Ovary (tissue), 9 donors: ENCODE data around the gene COG3. TPM values are rescaled to one million over a fixed set of nuclear protein-coding genes. Genes with fewer than 3 reads are reported as not detected.

Experiments used
- DNase-seq, 5 donors: peaks; one replicate each; pipeline ENCODE4 v3.0.0-alpha.2; 2019 to 2020
- H3K27ac ChIP-seq, 2 donors: fragments of 200-600 bp; one replicate each; pipeline versions ENCODE4 v1.5.1 to v1.8.0; 2019 to 2022
- H3K27me3 ChIP-seq: fragments of 200-600 bp; one replicate; pipeline ENCODE4 v1.8.0; 2022
- H3K36me3 ChIP-seq: fragments of 200-600 bp; sonication (generic); one replicate; pipeline ENCODE4 v1.5.1; 2019
- H3K4me1 ChIP-seq: one replicate; pipeline ENCODE4 v1.8.1; 2013; ENCODE audit warnings: mild to moderate bottlenecking, moderate library complexity; ENCODE audit not compliant: insufficient read depth
- H3K4me3 ChIP-seq: fragments of 200-600 bp; sonication (generic); one replicate; pipeline ENCODE4 v1.5.1; 2017
- H3K9me3 ChIP-seq, 2 donors: fragments of 200-600 bp in 1 of 2; sonication (generic) in 1 of 2; one replicate each; pipeline versions ENCODE4 v1.5.1 to v1.8.1; 2013 to 2019; ENCODE audit warnings: mild to moderate bottlenecking in 1 of 2, moderate library complexity in 1 of 2
- CTCF ChIP-seq, 3 donors: fragments of 450-650 bp in 2 of 3; fragments of 200-600 bp in 1 of 3; IDR thresholded peaks; one replicate each; pipeline versions ENCODE4 v1.5.1 to v1.8.0; 2016 to 2022; ENCODE audit warnings: antibody characterized with exemption in 3 of 3, mild to moderate bottlenecking in 1 of 3
- EP300 ChIP-seq: sonication (generic); formaldehyde crosslinking; IDR thresholded peaks from one replicate; pipeline ENCODE4 v1.6.1; 2017; ENCODE audit warnings: antibody characterized with exemption
- POLR2A ChIP-seq: fragments of 450-650 bp; IDR thresholded peaks from one replicate; pipeline ENCODE4 v1.6.1; 2017; ENCODE audit warnings: antibody characterized with exemption, mild to moderate bottlenecking, moderate library complexity
- WGBS, 3 donors: extraction: QIAGEN DNeasy Blood & Tissue Kit in 1 of 3; methylation state at CpG; one replicate each; pipeline versions ENCODE4 v1.1.5 to v1.1.7; 2013 to 2017; 5-methylcytosine and 5-hydroxymethylcytosine counted together
- intact Hi-C, 4 donors: fragments of 100-400 bp; cut with DNase I; formaldehyde crosslinking; loops; one replicate each; pipeline versions ENCODE4 v1.11.0 to v1.15.1; 2022 to 2023
- polyA plus RNA-seq, 2 donors: library from polyadenylated mRNA; stranded (reverse); fragments of 200-250 nt in 1 of 2; fragments of 350-450 nt in 1 of 2; fragmentation: Illumina TruSeq in 1 of 2; extraction: RNeasy Lipid Tissue Mini Kit (QIAGEN cat#74804) in 1 of 2; gene quantifications; one replicate each; pipeline ENCODE4 v1.2.3, GENCODE V29; 2013 to 2014
- total RNA-seq, 7 donors: library from RNA; depleted of rRNA in 2 of 7; stranded (reverse); fragments of >200 nt in 2 of 7; fragmentation: NEBNext Ultra II Directional in 3 of 7; extraction: Animal tissue kit (Norgen Biotek cat#: 25700) in 3 of 7; gene quantifications; one replicate each; pipeline versions ENCODE4 v1.1.0 to v1.2.4, GENCODE V29; 2016 to 2023
- donor health status: DM: no; HTN: no; CAD: no; lungs with moderate emphysema.
- donor health status: DM: no; HTN: no; CAD: no.
- donor health status: Bipolar disorder and iron deficiency.
- donor health status: DM: yes; HTN: yes; CAD: no.
- donor health status: DM: no; HTN: no; CAD: no.
- donor health status: DM: yes; HTN: yes; CAD: no.

The COG3 gene
- total and polyA plus RNA-seq, 9 donors, result 17.1 to 37.3 (median 26.9) TPM

- intact Hi-C loops, result no loop called here
- Histone ChIP-seq H3K4me3 (no peak overlapping the region), H3K4me1 (no peaks in the 10 kb centered on the region), H3K9me3 (no peaks in the 10 kb centered on the region), H3K36me3 (no peaks in the 10 kb centered on the region), H3K27me3 (no peaks in the 10 kb centered on the region), H3K27ac (no peak overlapping the region)
- WGBS, 3 donors, result 95 to 98% (median 97%) methylated on average over 1 of the region's 1 CpG
- DNase-seq, result no peak
- TF ChIP-seq POLR2A, result no peak
- TF ChIP-seq EP300, result no peak
- no peak for TF ChIP-seq CTCF (IDR thresholded peaks at IDR 0.05)
Measured at GRCh38 chr13:45492538-45492937, 27.8 kb downstream of the COG3 start.

- DNase-seq, result no peak
- Histone ChIP-seq H3K27me3 (no peaks in the 10 kb centered on the region), H3K36me3 (no peaks in the 10 kb centered on the region), H3K4me1 (no peaks in the 10 kb centered on the region), H3K27ac (no peak overlapping the region), H3K4me3 (no peak overlapping the region), H3K9me3 (no peaks in the 10 kb centered on the region)
- intact Hi-C loops, result no loop called here
- 82 to 90% (median 83%) methylated on average over 7 of the region's 7 CpGs for WGBS, 3 donors
- no peak for TF ChIP-seq POLR2A
- no peak for TF ChIP-seq EP300
- no peak for TF ChIP-seq CTCF (IDR thresholded peaks at IDR 0.05)
Measured at GRCh38 chr13:45496942-45497341, 32.2 kb downstream of the COG3 start.

- WGBS, 3 donors, result 38 to 49% (median 39%) methylated on average over 4 of the region's 4 CpGs
- no peaks in the 10 kb centered on the region for H3K36me3 ChIP-seq
- intact Hi-C loops, result no loop called here
Measured at GRCh38 chr13:45500492-45501174, 35.9 kb downstream of the COG3 start.

DNA sequence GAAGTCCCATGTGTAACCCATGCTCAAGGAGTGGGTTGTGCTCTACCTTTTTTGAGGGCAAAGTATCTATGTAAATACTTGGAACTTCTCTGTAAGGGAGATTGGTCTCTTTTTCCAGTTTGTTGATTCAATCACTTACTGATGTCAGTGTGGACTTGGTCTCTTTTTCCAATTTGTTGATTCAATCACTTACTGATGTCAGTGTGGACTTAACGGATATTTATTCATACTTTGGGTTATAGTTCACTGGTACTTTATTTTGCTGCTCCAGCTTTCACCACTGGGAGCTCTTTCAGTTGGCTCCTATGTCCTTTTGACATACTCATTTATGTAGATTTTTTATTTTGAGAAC lies 36.4 kb downstream of the COG3 start:
- no peak for DNase-seq
- no peak for TF ChIP-seq EP300
- TF ChIP-seq CTCF (IDR thresholded peaks at IDR 0.05), result no peak
- no peak for TF ChIP-seq POLR2A
- no peak overlapping the region for H3K4me3 ChIP-seq
- no peaks in the 10 kb centered on the region for H3K36me3 ChIP-seq
- WGBS, 3 donors, result 85 to 94% (median 92%) methylated on average over 1 of the region's 1 CpG
- H3K27ac ChIP-seq, result no peak overlapping the region
- H3K27me3 ChIP-seq, result no peaks in the 10 kb centered on the region
- intact Hi-C loops, result no loop called here
- H3K4me1 ChIP-seq, result no peaks in the 10 kb centered on the region
- no peaks in the 10 kb centered on the region for H3K9me3 ChIP-seq

More at GRCh38 chr13:45500492-45501174, 35.9 kb downstream of the COG3 start:
- Histone ChIP-seq H3K27ac (no peak overlapping the region), H3K27me3 (no peaks in the 10 kb centered on the region), H3K4me3 (no peak overlapping the region), H3K9me3 (no peaks in the 10 kb centered on the region), H3K4me1 (no peaks in the 10 kb centered on the region)
- TF ChIP-seq EP300, result no peak
- TF ChIP-seq POLR2A, result no peak
- no peak for TF ChIP-seq CTCF (IDR thresholded peaks at IDR 0.05)
- no peak for DNase-seq
